ENCODE data around the gene ENOSF1.

GRCh38 chr18:703213-703967, 9.0 kb downstream of the ENOSF1 start:
- no peak for TF ChIP-seq POLR2A (IDR thresholded peaks at IDR 0.05)
- TF ChIP-seq CTCF (IDR thresholded peaks at IDR 0.05): no peak
